DMS53 treated with DMSO at 0.1 percent for 48 hours (cell line): ENCODE measurements around the gene EXOC3L4.
A peak's percentile ranks its signal among the peaks of the same experiment; 100 is the strongest.

ENCODE experiments used
- DNase-seq: peaks from one replicate; lab custom pipeline; 2025; ENCODE audit not compliant: unreplicated experiment; lab: John Stamatoyannopoulos, UW

Gene EXOC3L4

GRCh38 chr14:103121121-103121845 lies 26.8 kb downstream of the EXOC3L4 start:
- no peak for DNase-seq

- DNase-seq = no peak
These were observed 27.5 kb downstream of the EXOC3L4 start for GRCh38 chr14:103121846-103122584.

- DNase-seq = no peak
These were observed 28.0 kb downstream of the EXOC3L4 start for GRCh38 chr14:103122585-103122946.

- DNase-seq = no peak
These were observed 28.6 kb downstream of the EXOC3L4 start, which contains the start of gene TNFAIP2 for GRCh38 chr14:103122947-103123633. TSS of gene TNFAIP2 (plus strand) at chr14:103123461. CDS start at chr14:103126458, 2,997 bp downstream.

GRCh38 chr14:103123634-103124500 lies 29.3 kb downstream of the EXOC3L4 start:
- no peak for DNase-seq

- no peak for DNase-seq
These were observed 30.0 kb downstream of the EXOC3L4 start for GRCh38 chr14:103124501-103125001.

GRCh38 chr14:103125098-103126070 lies 30.9 kb downstream of the EXOC3L4 start:
- DNase-seq = no peak

- no peak for DNase-seq
These were observed 31.8 kb downstream of the EXOC3L4 start for GRCh38 chr14:103126088-103126872.

GRCh38 chr14:103126873-103127304 lies 32.4 kb downstream of the EXOC3L4 start:
- DNase-seq = peak; percentile 20

GRCh38 chr14:103127356-103127755 lies 32.8 kb downstream of the EXOC3L4 start:
- DNase-seq = no peak

- no peak for DNase-seq
These were observed 33.5 kb downstream of the EXOC3L4 start for GRCh38 chr14:103127861-103128598.

GRCh38 chr14:103128631-103129300 lies 34.2 kb downstream of the EXOC3L4 start:
- DNase-seq = no peak

- no peak for DNase-seq
These were observed 34.9 kb downstream of the EXOC3L4 start for GRCh38 chr14:103129301-103130016.

- no peak for DNase-seq
These were observed 35.7 kb downstream of the EXOC3L4 start for GRCh38 chr14:103130017-103130764.

GRCh38 chr14:103130965-103131364 lies 36.4 kb downstream of the EXOC3L4 start:
- no peak for DNase-seq

GRCh38 chr14:103131580-103131979 lies 37.1 kb downstream of the EXOC3L4 start:
- DNase-seq = no peak
